B cell (primary cell): Measurements from ENCODE around the gene CNFN. TPM values are rescaled to one million over a fixed set of nuclear protein-coding genes. Genes with fewer than 3 reads are reported as not detected.
A peak's percentile ranks its signal among the peaks of the same experiment; 100 is the strongest.

Source experiments
- ATAC-seq: fragments of 200-7000 bp; cut with Tn5 transposase; one replicate; pipeline ENCODE4 v1.10.0; 2021; ENCODE audit warnings: low read depth, mild to moderate bottlenecking, moderate number of reproducible peaks, moderate library complexity
- CTCF ChIA-PET: fragments of 350-600 bp; sonication (Branson Sonifier 250); formaldehyde crosslinking; loops from one replicate; lab custom pipeline; 2021; ENCODE audit warnings: antibody characterized with exemption, inconsistent platforms; lab: Charles Lee
- POLR2A ChIA-PET: fragments of 350-600 bp; sonication (Branson Sonifier 250); formaldehyde crosslinking; loops from one replicate; lab custom pipeline; 2021; ENCODE audit warnings: antibody characterized with exemption; lab: Charles Lee
- DNase-seq: peaks from one replicate; pipeline ENCODE4 v3.0.0; 2013
- H2AFZ ChIP-seq: 2 replicates; pipeline ENCODE4 v1.6.1; 2012; ENCODE audit warnings: mild to moderate bottlenecking, low read depth, low read length; ENCODE audit not compliant: insufficient read depth, poor library complexity, severe bottlenecking
- H3K27ac ChIP-seq, 2 donors: 1 replicate in 1 of 2; 2 replicates in 1 of 2; pipeline ENCODE4 v1.5.1; 2012 to 2013; ENCODE audit warnings: low read length in 2 of 2, mild to moderate bottlenecking in 2 of 2, moderate library complexity in 1 of 2
- H3K27me3 ChIP-seq, 4 experiments: fragments of 200-600 bp in 1 of 4; sonication (generic) in 1 of 4; replicated peaks in 1 of 4; 1 replicate in 2 of 4; 2 replicates in 2 of 4; pipeline versions ENCODE4 v1.6.1 to v1.7.0; 2013 to 2016; ENCODE audit warnings: low read length in 3 of 4, mild to moderate bottlenecking in 2 of 4, mixed read lengths in 1 of 4, moderate library complexity in 1 of 4; ENCODE audit not compliant: insufficient read depth in 4 of 4, control insufficient read depth in 3 of 4; ENCODE audit errors: control extremely low read depth in 1 of 4
- H3K36me3 ChIP-seq, 2 experiments: replicated peaks in 1 of 2; 1 replicate in 1 of 2; 2 replicates in 1 of 2; pipeline versions ENCODE4 v1.6.1 to v1.7.1; 2013; ENCODE audit warnings: low read length in 1 of 2; ENCODE audit not compliant: insufficient read depth in 2 of 2, control insufficient read depth in 1 of 2; ENCODE audit errors: control extremely low read depth in 1 of 2, extremely low read depth in 1 of 2
- H3K4me1 ChIP-seq, 2 donors: fragments of 200-600 bp in 1 of 2; sonication (generic) in 1 of 2; 1 replicate in 1 of 2; 2 replicates in 1 of 2; pipeline versions ENCODE4 v1.5.1 to v1.6.1; 2013 to 2017; ENCODE audit warnings: low read length in 2 of 2; ENCODE audit not compliant: control insufficient read depth in 2 of 2, insufficient read depth in 2 of 2
- H3K4me2 ChIP-seq: replicated peaks from 2 replicates; pipeline ENCODE3; 2012; ENCODE audit warnings: mild to moderate bottlenecking, low read depth, low read length; ENCODE audit not compliant: poor library complexity, severe bottlenecking
- H3K4me3 ChIP-seq, 5 experiments: fragments of 200-600 bp in 1 of 5; sonication (generic) in 1 of 5; 1 replicate in 3 of 5; 2 replicates in 2 of 5; pipeline versions ENCODE4 v1.5.1 to v1.7.0; 2011 to 2016; ENCODE audit warnings: low read length in 4 of 5, mild to moderate bottlenecking in 4 of 5, low read depth in 2 of 5, control low read depth in 1 of 5, moderate library complexity in 1 of 5; ENCODE audit not compliant: insufficient read depth in 1 of 5; ENCODE audit errors: control extremely low read depth in 1 of 5, extremely low read depth in 1 of 5
- H3K79me2 ChIP-seq: fragments of 200-600 bp; sonication (generic); one replicate; pipeline ENCODE4 v1.6.0; 2016; ENCODE audit warnings: low read length; ENCODE audit not compliant: control insufficient read depth, insufficient read depth
- H3K9ac ChIP-seq: fragments of 200-600 bp; sonication (generic); 2 replicates; pipeline ENCODE4 v1.6.1; 2017; ENCODE audit warnings: mild to moderate bottlenecking, low read length, moderate library complexity
- H3K9me3 ChIP-seq, 3 donors: one replicate each; pipeline versions ENCODE4 v1.6.1 to v1.7.1; 2013; ENCODE audit warnings: low read length in 2 of 3; ENCODE audit not compliant: control insufficient read depth in 2 of 3, insufficient read depth in 1 of 3; ENCODE audit errors: control extremely low read depth in 1 of 3
- H4K20me1 ChIP-seq: 2 replicates; pipeline ENCODE4 v1.6.0; 2012; ENCODE audit warnings: mild to moderate bottlenecking, low read length; ENCODE audit not compliant: insufficient read depth, control insufficient read depth, poor library complexity, severe bottlenecking
- H3K27ac Mint-ChIP-seq: one replicate; pipeline ENCODE4 v1.8.0; 2021; ENCODE audit warnings: mixed read lengths
- H3K27me3 Mint-ChIP-seq: one replicate; pipeline ENCODE4 v1.8.0; 2021; ENCODE audit warnings: mixed read lengths
- H3K4me1 Mint-ChIP-seq: one replicate; pipeline ENCODE4 v1.8.0; 2021; ENCODE audit warnings: mixed read lengths
- H3K4me3 Mint-ChIP-seq: one replicate; pipeline ENCODE4 v1.8.0; 2021; ENCODE audit warnings: mixed read lengths
- H3K9me3 Mint-ChIP-seq: one replicate; pipeline ENCODE4 v1.8.0; 2022; ENCODE audit warnings: mixed read lengths; ENCODE audit not compliant: insufficient read depth
- CTCF ChIP-seq: fragments of 200-600 bp; IDR thresholded peaks from one replicate; pipeline ENCODE4 v1.8.0; 2022; ENCODE audit warnings: antibody characterized with exemption, mild to moderate bottlenecking
- EZH2 ChIP-seq: IDR thresholded peaks from 2 replicates; pipeline ENCODE4 v1.6.1; 2012; ENCODE audit warnings: borderline replicate concordance, low read depth, mild to moderate bottlenecking, moderate library complexity, low read length; ENCODE audit not compliant: insufficient read depth, poor library complexity, severe bottlenecking
- WGBS: methylation state at CpG from one replicate; pipeline ENCODE4 v1.1.5; 2013; ENCODE audit warnings: missing lambda C conversion rate; ENCODE audit not compliant: insufficient coverage; 5-methylcytosine and 5-hydroxymethylcytosine counted together
- intact Hi-C: fragments of 100-400 bp; cut with micrococcal nuclease; formaldehyde crosslinking; loops from one replicate; pipeline ENCODE4 v1.10.0; 2022
- polyA plus RNA-seq: library from polyadenylated mRNA; depleted of rRNA; stranded (reverse); fragments of >200 nt; gene quantifications from 2 replicates; pipeline ENCODE4 v1.2.3, GENCODE V29; 2012
- total RNA-seq, 2 donors: library from RNA; stranded (reverse); fragments of 120-200 nt in 1 of 2; gene quantifications; 1 replicate in 1 of 2; 2 replicates in 1 of 2; pipeline versions ENCODE4 v1.2.3 to v1.2.4, GENCODE V29; 2013 to 2022

The CNFN gene
- total and polyA plus RNA-seq, 2 donors (not counting 1 experiment from before 2014, with no cell fraction given), result 4.1 to 23.2 TPM

- POLR2A ChIA-PET, result no interaction called here
- Histone ChIP-seq H3K27ac (peak overlapping the region; percentile 12 to 59), H3K9ac (no peak overlapping the region), H3K9me3 (no peaks in the 10 kb centered on the region), H3K4me2 (no peak overlapping the region), H3K79me2 (no peaks in the 10 kb centered on the region), H3K4me1 (peaks cover 0 to 16% of the 10 kb centered on the region in 2 donors), H3K36me3 (peaks cover 0 to 15% of the 10 kb centered on the region in 2 experiments), H4K20me1 (no peaks in the 10 kb centered on the region), H2AFZ (no peak overlapping the region), H3K27me3 (no peaks in the 10 kb centered on the region), H3K4me3 (no peak overlapping the region)
- no peak overlapping the region for H3K4me3 Mint-ChIP-seq
- CTCF ChIA-PET, result no interaction called here
- peaks cover 3% of the 10 kb centered on the region for H3K4me1 Mint-ChIP-seq
- peak; percentile 56 for ATAC-seq
- intact Hi-C loops, result no loop called here
- no peaks in the 10 kb centered on the region for H3K9me3 Mint-ChIP-seq
- DNase-seq, result peak; percentile 59
- TF ChIP-seq EZH2 (no peak), CTCF (no peak)
- H3K27ac Mint-ChIP-seq, result peak overlapping the region; percentile 59
- no peaks in the 10 kb centered on the region for H3K27me3 Mint-ChIP-seq
- WGBS, result 88% methylated on average over 27 of the region's 31 CpGs
These were observed 37.5 kb downstream of the CNFN start for GRCh38 chr19:42352301-42353259.
